HCT116 (cell line): ENCODE results near the gene PLCB2. TPM values are rescaled to one million over a fixed set of nuclear protein-coding genes. Genes with fewer than 3 reads are reported as not detected.

Experiments used
- ATAC-seq: fragments of 200-7000 bp; cut with Tn5 transposase; 2 replicates; pipeline ENCODE4 v1.9.1; 2020; ENCODE audit warnings: mild to moderate bottlenecking, moderate library complexity
- BruUV-seq: library from RNA; stranded (reverse); fragments of 400-500 nt; replicated peaks from 2 replicates; lab custom pipeline; 2021; lab: Mats Ljungman, UMichigan
- CTCF ChIA-PET: fragments of 300-600 bp; sonication (Branson Sonifier 250); formaldehyde crosslinking; loops from one replicate; lab custom pipeline; 2021; ENCODE audit warnings: antibody characterized with exemption; lab: Charles Lee
- POLR2A ChIA-PET: fragments of 300-600, 350-600 bp; sonication (Branson Sonifier 250); formaldehyde crosslinking; loops from one replicate; lab custom pipeline; 2021; ENCODE audit warnings: antibody characterized with exemption; lab: Charles Lee
- RAD21 ChIA-PET, 2 experiments: fragments of 300-600 bp; sonication (Branson Sonifier 250); formaldehyde crosslinking; loops; one replicate each; lab custom pipeline; 2023; ENCODE audit warnings: low total read pairs in 2 of 2; ENCODE audit not compliant: uncharacterized antibody in 2 of 2, unreplicated experiment in 2 of 2, low non-redundant PET in 1 of 2; lab: Charles Lee
- DNase-seq: peaks from one replicate; pipeline ENCODE4 v3.0.0-alpha.2; 2010; ENCODE audit warnings: low read depth, low spot score
- H2AFZ ChIP-seq: fragments of 200-600 bp; shearing (Covaris generic), sonication (generic); 2 replicates; pipeline ENCODE4 v1.6.1; 2017; ENCODE audit warnings: low read depth, mixed run types, mixed read lengths, antibody characterized with exemption, low read length; ENCODE audit not compliant: poor library complexity, severe bottlenecking
- H3K27ac ChIP-seq: 2 replicates; pipeline ENCODE4 v1.5.1; 2012; ENCODE audit warnings: low read depth, low read length
- H3K27me3 ChIP-seq: fragments of 200-600 bp; sonication (generic); 2 replicates; pipeline ENCODE4 v1.6.1; 2016; ENCODE audit warnings: mixed run types, low read length, mixed read lengths; ENCODE audit not compliant: insufficient read depth
- H3K36me3 ChIP-seq, 2 experiments: fragments of 200-500 bp in 1 of 2; fragments of 200-600 bp in 1 of 2; sonication (Bioruptor generic) in 1 of 2; sonication (generic) in 1 of 2; 2 replicates each; pipeline versions ENCODE4 v1.5.1 to v1.6.1; 2014 to 2016; ENCODE audit warnings: low read length in 2 of 2, inconsistent platforms in 1 of 2, mixed read lengths in 1 of 2, mixed run types in 1 of 2; ENCODE audit not compliant: insufficient read depth in 2 of 2, control insufficient read depth in 1 of 2
- H3K4me1 ChIP-seq, 2 experiments: fragments of 200-600 bp in 1 of 2; sonication (generic) in 1 of 2; 2 replicates each; pipeline versions ENCODE4 v1.5.1 to v1.6.1; 2012 to 2017; ENCODE audit warnings: low read length in 2 of 2, inconsistent platforms in 1 of 2, mild to moderate bottlenecking in 1 of 2, mixed read lengths in 1 of 2, mixed run types in 1 of 2, moderate library complexity in 1 of 2; ENCODE audit not compliant: insufficient read depth in 2 of 2, control insufficient read depth in 1 of 2
- H3K4me2 ChIP-seq: fragments of 200-600 bp; sonication (generic); 2 replicates; pipeline ENCODE4 v1.6.1; 2017; ENCODE audit warnings: mixed run types, low read length, mixed read lengths
- H3K4me3 ChIP-seq, 2 experiments: fragments of 200-600 bp in 1 of 2; sonication (generic) in 1 of 2; replicated peaks in 1 of 2; 2 replicates each; pipeline ENCODE4 v1.5.1; 2011 to 2016; ENCODE audit warnings: low read length in 2 of 2, control low read depth in 1 of 2, low read depth in 1 of 2, mild to moderate bottlenecking in 1 of 2, mixed read lengths in 1 of 2, mixed run types in 1 of 2
- H3K79me2 ChIP-seq: fragments of 200-600 bp; sonication (generic); 2 replicates; pipeline ENCODE4 v1.6.1; 2017; ENCODE audit warnings: mild to moderate bottlenecking, mixed run types, low read length, moderate library complexity, mixed read lengths; ENCODE audit not compliant: insufficient read depth
- H3K9ac ChIP-seq: fragments of 200-600 bp; sonication (generic); 2 replicates; pipeline ENCODE4 v1.6.1; 2016; ENCODE audit warnings: low read length, mixed read lengths
- H3K9me2 ChIP-seq: fragments of 200-600 bp; sonication (generic), shearing (Covaris generic); 2 replicates; pipeline ENCODE4 v1.6.1; 2017; ENCODE audit warnings: mixed run types, mild to moderate bottlenecking, moderate library complexity; ENCODE audit not compliant: insufficient read depth
- H3K9me3 ChIP-seq, 2 experiments: fragments of 200-500 bp in 1 of 2; fragments of 200-600 bp in 1 of 2; sonication (Bioruptor generic) in 1 of 2; sonication (generic) in 1 of 2; 2 replicates each; pipeline ENCODE4 v1.6.1; 2014 to 2017; ENCODE audit warnings: low read length in 2 of 2, mixed read lengths in 2 of 2, inconsistent platforms in 1 of 2, low read depth in 1 of 2, mild to moderate bottlenecking in 1 of 2, mixed run types in 1 of 2, moderate library complexity in 1 of 2; ENCODE audit not compliant: control insufficient read depth in 1 of 2, insufficient read depth in 1 of 2
- H4K20me1 ChIP-seq: fragments of 200-600 bp; sonication (generic), shearing (Covaris generic); 2 replicates; pipeline ENCODE4 v1.6.1; 2017; ENCODE audit warnings: mixed run types, mild to moderate bottlenecking, moderate library complexity; ENCODE audit not compliant: insufficient read depth
- EZH2 ChIP-seq: fragments of 200-600 bp; sonication (generic); IDR thresholded peaks from 2 replicates; pipeline ENCODE4 v1.6.1; 2017; ENCODE audit warnings: antibody characterized with exemption, mixed run types
- YY1 ChIP-seq: IDR thresholded peaks from 2 replicates; pipeline ENCODE4 v1.6.1; 2011; ENCODE audit warnings: low read length, low read depth, moderate library complexity, mild to moderate bottlenecking; ENCODE audit not compliant: insufficient replicate concordance; ENCODE audit errors: extremely low read depth
- intact Hi-C: fragments of 100-400 bp; cut with micrococcal nuclease; formaldehyde crosslinking; loops from 2 replicates; pipeline ENCODE4 v1.10.0; 2022
- total RNA-seq: library from RNA; stranded (reverse); gene quantifications from one replicate; pipeline ENCODE4 v1.2.1, GENCODE V29; 2021; ENCODE audit not compliant: unreplicated experiment
- TF ChIP-seq, protein P1 (sequence below): IDR thresholded peaks from 2 replicates; pipeline ENCODE4 v1.6.1; 2011; ENCODE audit warnings: mild to moderate bottlenecking, low read length, moderate library complexity; ENCODE audit not compliant: insufficient replicate concordance; ENCODE audit errors: extremely low read depth
- TF ChIP-seq, protein P2 (sequence below), 3 experiments: fragments of 200-600 bp in 1 of 3; sonication (generic) in 1 of 3; IDR thresholded peaks in 2 of 3; conservative IDR thresholded peaks in 1 of 3; 2 replicates each; pipeline ENCODE4 v1.5.1; 2012 to 2017; ENCODE audit warnings: low read depth in 2 of 3, low read length in 2 of 3, antibody characterized with exemption in 1 of 3, borderline replicate concordance in 1 of 3, control low read depth in 1 of 3, mild to moderate bottlenecking in 1 of 3, mixed read lengths in 1 of 3, mixed run types in 1 of 3, moderate library complexity in 1 of 3; ENCODE audit not compliant: insufficient read depth in 1 of 3

PLCB2 gene
- total RNA-seq, 1 experiment from 2014 or later = 2.8 TPM

DNA sequence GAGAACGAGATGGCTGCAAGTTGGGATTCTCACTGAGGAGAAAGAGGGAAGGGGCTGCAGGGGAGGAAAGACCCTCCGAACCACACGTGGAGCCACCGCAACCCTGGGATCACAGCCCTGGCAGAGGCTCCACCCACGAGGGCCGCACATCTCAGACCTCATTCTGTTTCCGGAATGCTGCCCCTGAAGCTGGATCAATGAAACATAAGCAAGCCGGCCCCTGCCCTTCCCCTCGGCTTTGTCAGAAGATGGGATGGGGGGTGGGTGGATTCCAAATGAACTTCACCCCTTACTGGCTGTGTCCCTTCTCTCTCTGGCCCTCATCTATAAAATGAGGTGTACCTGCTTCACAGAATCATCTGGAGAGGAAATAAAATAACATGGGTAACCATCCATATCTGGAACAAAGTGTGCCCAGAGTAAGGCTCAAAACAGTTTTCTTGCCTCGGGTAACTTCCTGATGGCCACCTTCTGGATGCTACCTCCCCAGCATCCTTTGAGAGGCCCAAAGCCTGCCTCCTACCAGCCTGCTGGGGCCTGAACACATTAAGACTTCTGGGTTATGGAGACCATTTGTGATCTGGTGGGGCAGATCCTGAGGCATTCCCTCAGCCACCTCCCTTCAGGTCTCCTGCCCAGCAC, 37.6 kb upstream of the PLCB2 start:
- Histone ChIP-seq H3K4me3 (no peak overlapping the region), H3K4me2 (no peak overlapping the region), H3K79me2 (no peaks in the 10 kb centered on the region), H4K20me1 (no peaks in the 10 kb centered on the region), H3K9ac (no peak overlapping the region), H3K27ac (no peak overlapping the region), H3K9me3 (no peaks in the 10 kb centered on the region), H3K4me1 (peaks cover 12 to 65% of the 10 kb centered on the region in 2 experiments), H2AFZ (no peak overlapping the region), H3K36me3 (no peaks in the 10 kb centered on the region), H3K27me3 (no peaks in the 10 kb centered on the region), H3K9me2 (no peaks in the 10 kb centered on the region)
- ChIA-PET CTCF (interaction anchor here (1.2 to 2.9 kb wide), 4 partner anchors 10 to 94 kb away, joined by 3 to 22 read pairs (median 12); partner anchors contain the start of gene DISP2), POLR2A (no interaction called here), RAD21 (interaction anchor here in 1 of 2 experiments (0.6 kb wide), 1 partner anchor 34 kb away, joined by 4 read pairs; no protein-coding TSS in a partner anchor)
- TF ChIP-seq, protein P1, sequence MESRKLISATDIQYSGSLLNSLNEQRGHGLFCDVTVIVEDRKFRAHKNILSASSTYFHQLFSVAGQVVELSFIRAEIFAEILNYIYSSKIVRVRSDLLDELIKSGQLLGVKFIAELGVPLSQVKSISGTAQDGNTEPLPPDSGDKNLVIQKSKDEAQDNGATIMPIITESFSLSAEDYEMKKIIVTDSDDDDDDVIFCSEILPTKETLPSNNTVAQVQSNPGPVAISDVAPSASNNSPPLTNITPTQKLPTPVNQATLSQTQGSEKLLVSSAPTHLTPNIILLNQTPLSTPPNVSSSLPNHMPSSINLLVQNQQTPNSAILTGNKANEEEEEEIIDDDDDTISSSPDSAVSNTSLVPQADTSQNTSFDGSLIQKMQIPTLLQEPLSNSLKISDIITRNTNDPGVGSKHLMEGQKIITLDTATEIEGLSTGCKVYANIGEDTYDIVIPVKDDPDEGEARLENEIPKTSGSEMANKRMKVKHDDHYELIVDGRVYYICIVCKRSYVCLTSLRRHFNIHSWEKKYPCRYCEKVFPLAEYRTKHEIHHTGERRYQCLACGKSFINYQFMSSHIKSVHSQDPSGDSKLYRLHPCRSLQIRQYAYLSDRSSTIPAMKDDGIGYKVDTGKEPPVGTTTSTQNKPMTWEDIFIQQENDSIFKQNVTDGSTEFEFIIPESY = no peak
- no peak for TF ChIP-seq EZH2
- intact Hi-C loops = loop anchor here (10.0 kb wide), 1 partner anchor 159 kb away; no protein-coding TSS in a partner anchor
- DNase-seq (no peak), ATAC-seq (no peak)
- BruUV-seq = no TSS peak

DNA sequence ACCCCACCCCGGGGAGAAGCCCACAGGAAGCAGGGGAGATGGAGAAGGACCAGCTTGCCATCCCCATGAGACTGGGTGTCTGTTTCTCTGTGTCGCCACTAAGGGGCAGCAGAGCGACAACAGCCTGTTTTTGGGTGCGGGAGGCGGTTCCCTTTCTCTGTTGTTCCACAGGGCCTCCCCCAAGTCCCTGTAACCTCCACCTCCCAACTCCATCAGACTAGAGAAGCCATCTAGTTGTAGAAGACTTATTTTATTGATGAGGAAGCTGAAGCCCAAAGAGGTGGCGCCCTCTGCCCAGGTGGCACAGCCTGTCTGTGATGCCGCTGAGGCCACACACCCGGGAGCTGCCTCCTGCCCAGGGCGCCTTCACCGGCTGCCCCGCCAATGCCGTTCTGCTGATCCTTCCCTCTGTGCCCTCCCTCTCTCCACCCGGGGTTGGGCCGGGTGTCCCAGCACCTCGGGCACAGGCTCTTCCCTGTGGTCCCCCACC, 36.9 kb upstream of the PLCB2 start:
- Histone ChIP-seq H2AFZ (no peak overlapping the region), H3K9me3 (no peaks in the 10 kb centered on the region), H3K4me2 (no peak overlapping the region), H3K27ac (no peak overlapping the region), H3K27me3 (no peaks in the 10 kb centered on the region), H3K9me2 (no peaks in the 10 kb centered on the region), H3K9ac (no peak overlapping the region), H3K79me2 (peaks cover 3% of the 10 kb centered on the region; the same call in 1 of the 2 replicates), H3K36me3 (no peaks in the 10 kb centered on the region), H4K20me1 (no peaks in the 10 kb centered on the region), H3K4me3 (no peak overlapping the region)
- CTCF ChIA-PET = interaction anchor here (0.6 to 2.9 kb wide), 10 partner anchors 11 to 127 kb away, joined by 3 to 22 read pairs (median 3); partner anchors contain the start of gene DISP2
- intact Hi-C loops = loop anchor here (10.0 kb wide), 1 partner anchor 160 kb away; no protein-coding TSS in a partner anchor
- no TSS peak for BruUV-seq
- RAD21 ChIA-PET = interaction anchor here in 1 of 2 experiments (1.5 kb wide), 1 partner anchor 12 kb away, joined by 3 read pairs; no protein-coding TSS in a partner anchor
- DNase-seq = no peak
- POLR2A ChIA-PET = no interaction called here
- peak; percentile 55 for ATAC-seq
- no peak for TF ChIP-seq YY1
- TF ChIP-seq, protein P2, sequence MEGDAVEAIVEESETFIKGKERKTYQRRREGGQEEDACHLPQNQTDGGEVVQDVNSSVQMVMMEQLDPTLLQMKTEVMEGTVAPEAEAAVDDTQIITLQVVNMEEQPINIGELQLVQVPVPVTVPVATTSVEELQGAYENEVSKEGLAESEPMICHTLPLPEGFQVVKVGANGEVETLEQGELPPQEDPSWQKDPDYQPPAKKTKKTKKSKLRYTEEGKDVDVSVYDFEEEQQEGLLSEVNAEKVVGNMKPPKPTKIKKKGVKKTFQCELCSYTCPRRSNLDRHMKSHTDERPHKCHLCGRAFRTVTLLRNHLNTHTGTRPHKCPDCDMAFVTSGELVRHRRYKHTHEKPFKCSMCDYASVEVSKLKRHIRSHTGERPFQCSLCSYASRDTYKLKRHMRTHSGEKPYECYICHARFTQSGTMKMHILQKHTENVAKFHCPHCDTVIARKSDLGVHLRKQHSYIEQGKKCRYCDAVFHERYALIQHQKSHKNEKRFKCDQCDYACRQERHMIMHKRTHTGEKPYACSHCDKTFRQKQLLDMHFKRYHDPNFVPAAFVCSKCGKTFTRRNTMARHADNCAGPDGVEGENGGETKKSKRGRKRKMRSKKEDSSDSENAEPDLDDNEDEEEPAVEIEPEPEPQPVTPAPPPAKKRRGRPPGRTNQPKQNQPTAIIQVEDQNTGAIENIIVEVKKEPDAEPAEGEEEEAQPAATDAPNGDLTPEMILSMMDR (IDR thresholded peaks at IDR 0.05 in 2 of 3, conservative IDR thresholded peaks at IDR 0.05 in 1 of 3; ENCODE audit: borderline replicate concordance in 1 of 3, insufficient read depth in 1 of 3, low read depth in 2 of 3, low read length in 2 of 3) = peak in 2 of 3 experiments; percentile 85 to 86; a peak in 4 of 6 replicates
- TF ChIP-seq, all 23 proteins: peak for 1
- H3K4me1 ChIP-seq = peaks cover 18 to 72% of the 10 kb centered on the region in 2 experiments
